Measurements from ENCODE around the gene FIBIN. TPM values are rescaled to one million over a fixed set of nuclear protein-coding genes. Genes with fewer than 3 reads are reported as not detected.

The FIBIN gene
- total and polyA plus RNA-seq, 10 donors, result 1.00 to 17.9 (median 6.9) TPM

DNA sequence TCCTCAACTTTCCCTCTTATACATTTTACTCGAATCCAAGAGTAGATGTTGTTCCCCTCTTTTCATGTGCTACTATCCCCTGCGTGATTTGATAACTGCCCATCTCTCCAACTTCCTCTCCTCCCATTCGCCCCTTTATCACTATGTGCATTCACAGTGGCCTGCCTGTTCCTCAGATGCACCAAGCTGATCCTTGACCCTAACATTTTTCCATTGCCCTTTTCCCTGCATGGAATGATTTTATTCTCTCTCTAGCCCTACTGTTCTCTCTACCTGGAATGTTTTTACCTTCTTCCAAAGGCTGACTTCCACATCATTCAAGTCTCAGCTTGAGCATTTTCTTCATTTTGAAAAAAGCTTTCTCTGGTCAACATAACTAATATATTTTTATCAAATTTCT is 31.0 kb downstream of the FIBIN start:
- Histone ChIP-seq H3K4me3 (no peak overlapping the region), H3K27me3 (replicated peaks in 1 of 7) (no peaks in the 10 kb centered on the region), H3K36me3 (no peaks in the 10 kb centered on the region), H3K27ac (no peak overlapping the region), H3K9me3 (no peaks in the 10 kb centered on the region), H3K4me1 (no peaks in the 10 kb centered on the region)
- intact Hi-C loops (cut with DNase I; ENCODE audit: low total_unique reads), result no loop called here
- 83 to 91% (median 84%) methylated on average over 3 of the region's 3 CpGs for WGBS, 5 donors
- no peak for TF ChIP-seq POLR2A (IDR thresholded peaks at IDR 0.05)
- TF ChIP-seq, protein P1, sequence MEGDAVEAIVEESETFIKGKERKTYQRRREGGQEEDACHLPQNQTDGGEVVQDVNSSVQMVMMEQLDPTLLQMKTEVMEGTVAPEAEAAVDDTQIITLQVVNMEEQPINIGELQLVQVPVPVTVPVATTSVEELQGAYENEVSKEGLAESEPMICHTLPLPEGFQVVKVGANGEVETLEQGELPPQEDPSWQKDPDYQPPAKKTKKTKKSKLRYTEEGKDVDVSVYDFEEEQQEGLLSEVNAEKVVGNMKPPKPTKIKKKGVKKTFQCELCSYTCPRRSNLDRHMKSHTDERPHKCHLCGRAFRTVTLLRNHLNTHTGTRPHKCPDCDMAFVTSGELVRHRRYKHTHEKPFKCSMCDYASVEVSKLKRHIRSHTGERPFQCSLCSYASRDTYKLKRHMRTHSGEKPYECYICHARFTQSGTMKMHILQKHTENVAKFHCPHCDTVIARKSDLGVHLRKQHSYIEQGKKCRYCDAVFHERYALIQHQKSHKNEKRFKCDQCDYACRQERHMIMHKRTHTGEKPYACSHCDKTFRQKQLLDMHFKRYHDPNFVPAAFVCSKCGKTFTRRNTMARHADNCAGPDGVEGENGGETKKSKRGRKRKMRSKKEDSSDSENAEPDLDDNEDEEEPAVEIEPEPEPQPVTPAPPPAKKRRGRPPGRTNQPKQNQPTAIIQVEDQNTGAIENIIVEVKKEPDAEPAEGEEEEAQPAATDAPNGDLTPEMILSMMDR (IDR thresholded peaks at IDR 0.05 in 8 of 11, conservative IDR thresholded peaks at IDR 0.05 in 3 of 11), result no peak
- no peak for TF ChIP-seq POLR2AphosphoS5 (IDR thresholded peaks at IDR 0.05)
- no peak for DNase-seq

DNA sequence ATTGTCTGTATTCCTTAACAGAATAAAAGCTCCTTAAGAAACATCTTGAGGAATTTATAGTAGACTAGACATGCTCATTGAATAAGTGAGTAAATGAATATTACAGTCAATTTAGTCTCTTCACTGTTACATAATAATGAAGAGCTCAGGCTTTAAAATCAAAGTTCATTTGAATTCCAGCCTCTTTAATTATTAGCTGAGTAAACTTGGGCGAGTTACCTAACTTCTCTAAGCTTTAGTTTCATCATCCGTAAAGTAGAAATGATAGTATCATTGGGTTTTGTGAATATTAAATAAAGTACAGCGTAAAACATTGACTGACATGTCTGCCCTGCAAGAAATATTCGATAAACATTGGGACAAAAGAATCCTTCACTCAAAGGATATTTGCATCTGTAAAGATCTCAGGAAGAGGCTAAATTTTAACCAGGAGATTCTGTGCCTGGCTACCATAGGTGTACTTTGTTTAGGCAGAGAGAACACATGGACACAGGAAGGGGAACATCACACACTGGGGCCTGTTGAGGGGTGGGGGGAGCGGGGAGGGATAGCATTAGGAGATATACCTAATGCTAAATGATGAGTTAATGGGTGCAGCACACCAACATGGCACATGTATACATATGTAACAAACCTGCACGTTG is 31.5 kb downstream of the FIBIN start:
- Histone ChIP-seq H3K27ac (no peak overlapping the region), H3K4me3 (no peak overlapping the region), H3K27me3 (replicated peaks in 1 of 7) (no peaks in the 10 kb centered on the region), H3K4me1 (no peaks in the 10 kb centered on the region), H3K36me3 (no peaks in the 10 kb centered on the region), H3K9me3 (no peaks in the 10 kb centered on the region)
- WGBS, 5 donors, result 77 to 86% (median 84%) methylated on average over 6 of the region's 6 CpGs
- no peak for DNase-seq
- TF ChIP-seq POLR2AphosphoS5 (IDR thresholded peaks at IDR 0.05) (no peak), POLR2A (IDR thresholded peaks at IDR 0.05) (no peak)
- TF ChIP-seq, protein P1 (IDR thresholded peaks at IDR 0.05 in 8 of 11, conservative IDR thresholded peaks at IDR 0.05 in 3 of 11), result no peak
- intact Hi-C loops (cut with DNase I; ENCODE audit: low total_unique reads), result no loop called here

DNA sequence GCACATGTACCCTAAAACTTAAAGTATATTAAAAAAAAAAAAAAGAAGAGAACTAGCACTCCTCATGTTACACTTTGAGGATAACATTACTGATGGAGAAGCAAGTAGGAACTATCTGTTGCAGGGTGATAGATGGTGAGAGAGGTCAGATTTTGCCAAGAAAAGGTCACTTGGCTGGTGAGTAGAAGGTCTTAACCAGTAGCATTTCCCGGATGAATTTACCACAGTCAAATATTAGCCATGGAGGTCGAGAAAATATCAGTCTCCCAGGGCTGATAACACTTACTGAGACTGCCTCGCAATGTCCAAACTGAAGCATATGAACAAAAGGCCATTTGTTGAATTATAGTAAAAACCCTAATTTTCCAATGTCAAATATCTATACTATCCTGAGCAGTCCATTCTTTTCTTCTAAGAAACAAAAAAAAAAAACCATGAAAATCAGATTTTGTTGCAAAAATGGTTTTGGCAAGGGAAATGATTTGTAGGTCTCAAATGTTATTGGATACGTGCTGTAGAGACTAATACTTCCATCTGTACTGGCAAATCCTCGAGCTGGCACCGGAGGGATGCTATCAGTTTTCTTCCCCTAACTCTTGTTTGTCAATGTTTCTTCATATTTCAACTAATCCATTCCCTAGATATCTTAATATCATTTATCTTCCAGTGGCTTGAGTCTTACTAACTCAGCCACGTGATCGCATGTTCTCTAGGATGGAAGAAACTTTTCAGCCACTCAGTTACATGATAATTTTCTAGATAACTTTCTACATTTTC is 32.2 kb downstream of the FIBIN start:
- intact Hi-C loops (cut with DNase I; ENCODE audit: low total_unique reads), result no loop called here
- 80 to 87% (median 83%) methylated on average over 8 of the region's 8 CpGs for WGBS, 5 donors
- TF ChIP-seq, protein P1 (IDR thresholded peaks at IDR 0.05 in 8 of 11, conservative IDR thresholded peaks at IDR 0.05 in 3 of 11), result no peak
- TF ChIP-seq POLR2A (IDR thresholded peaks at IDR 0.05), result no peak
- TF ChIP-seq POLR2AphosphoS5 (IDR thresholded peaks at IDR 0.05), result no peak
- no peaks in the 10 kb centered on the region for H3K27me3 ChIP-seq (replicated peaks in 1 of 7)
- no peaks in the 10 kb centered on the region for H3K36me3 ChIP-seq
- no peak for DNase-seq
- no peaks in the 10 kb centered on the region for H3K4me1 ChIP-seq
- H3K27ac ChIP-seq, result no peak overlapping the region
- H3K9me3 ChIP-seq, result no peaks in the 10 kb centered on the region
- no peak overlapping the region for H3K4me3 ChIP-seq

DNA sequence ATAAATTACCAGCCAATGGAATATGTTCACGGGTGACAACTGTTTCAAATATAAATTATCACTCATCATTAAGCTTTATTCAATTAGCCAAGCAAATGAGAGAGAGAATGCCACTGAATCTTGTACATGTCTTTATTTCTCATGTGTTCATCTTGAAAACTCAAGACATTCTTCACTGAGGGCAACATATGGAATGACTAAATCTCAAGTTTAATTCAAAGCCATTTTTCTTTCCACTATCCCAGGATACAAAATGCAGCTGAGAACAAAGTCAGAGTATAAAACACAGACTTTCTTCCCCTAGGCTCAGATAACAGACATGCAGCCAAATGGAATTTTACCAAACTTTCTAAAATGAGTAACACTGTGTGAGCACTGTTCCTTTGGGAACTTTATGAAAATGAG is 34.7 kb downstream of the FIBIN start:
- intact Hi-C loops (cut with DNase I; ENCODE audit: low total_unique reads), result no loop called here
- TF ChIP-seq POLR2AphosphoS5 (IDR thresholded peaks at IDR 0.05) (no peak), POLR2A (IDR thresholded peaks at IDR 0.05) (no peak)
- TF ChIP-seq, protein P1 (IDR thresholded peaks at IDR 0.05 in 8 of 11, conservative IDR thresholded peaks at IDR 0.05 in 3 of 11), result no peak

More for the DNA sequence above, 34.7 kb downstream of the FIBIN start:
- H3K27me3 ChIP-seq (replicated peaks in 1 of 7), result no peaks in the 10 kb centered on the region
- no peaks in the 10 kb centered on the region for H3K36me3 ChIP-seq
- no peaks in the 10 kb centered on the region for H3K4me1 ChIP-seq
- no peak overlapping the region for H3K4me3 ChIP-seq
- H3K9me3 ChIP-seq, result peaks cover 0 to under 1% (median 0%) of the 10 kb centered on the region in 8 donors
- WGBS, 5 donors, result 70 to 87% (median 78%) methylated on average over 1 of the region's 1 CpG
- DNase-seq, result no peak
- no peak overlapping the region for H3K27ac ChIP-seq
